ENCODE data around the gene BBC3.

Gene BBC3

DNA sequence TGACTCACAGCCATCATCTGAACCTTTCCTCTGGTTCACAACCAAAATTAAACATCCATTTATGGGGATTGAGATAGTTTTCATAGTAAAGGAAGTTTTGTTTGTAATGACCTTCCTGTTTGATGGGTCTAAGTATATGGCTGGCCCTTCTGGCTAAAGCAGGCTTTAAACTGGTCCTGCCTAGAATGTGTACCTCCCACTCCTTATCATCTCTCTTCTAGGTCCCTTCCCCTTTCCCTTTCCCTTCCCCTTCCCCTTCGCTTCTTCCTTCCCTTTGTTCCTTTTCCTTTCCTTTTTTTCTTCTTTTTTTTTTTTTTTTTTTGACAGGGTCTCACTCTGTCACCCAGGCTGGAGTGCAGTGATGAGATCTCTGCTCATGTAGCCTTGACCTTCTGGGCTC, 35.6 kb downstream of the BBC3 start:
- DNase-seq (ENCODE audit: low read depth in 2 of 2) = no peak

GRCh38 chr19:47190167-47190727, 40.8 kb downstream of the BBC3 start:
- peak; percentile 34 to 54 for DNase-seq (ENCODE audit: low read depth in 2 of 2)

DNA sequence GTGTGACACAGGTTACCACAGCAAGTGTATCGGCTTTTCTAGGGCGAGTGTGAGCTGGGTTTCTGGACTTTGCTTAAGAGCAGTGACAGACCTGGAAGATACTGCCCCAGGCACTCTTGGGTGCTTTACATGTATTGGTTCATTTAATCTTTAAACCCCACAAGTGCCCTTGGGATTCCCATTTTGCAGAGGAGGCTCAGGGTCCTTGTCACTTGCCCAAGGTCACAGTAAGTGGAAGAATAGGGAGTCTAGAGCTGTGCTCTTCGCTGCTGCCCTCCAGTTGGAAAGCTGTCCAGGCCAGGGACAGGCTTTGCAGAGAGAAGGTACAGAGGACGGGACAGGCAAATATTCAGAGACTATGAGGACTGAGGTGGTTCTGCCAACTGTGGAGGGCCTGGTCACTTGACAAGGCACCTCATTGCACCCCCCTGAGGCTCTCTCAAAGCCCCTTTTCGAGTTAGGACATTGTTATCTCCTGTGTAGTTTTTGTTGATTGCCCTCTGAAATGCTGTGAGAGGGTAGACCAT, 42.4 kb downstream of the BBC3 start:
- no peak for DNase-seq (ENCODE audit: low read depth in 2 of 2)

- no peak for DNase-seq (ENCODE audit: low read depth in 2 of 2)
These were observed 43.2 kb downstream of the BBC3 start for GRCh38 chr19:47187797-47188196.

- DNase-seq (ENCODE audit: low read depth in 2 of 2) = no peak
These were observed 43.7 kb downstream of the BBC3 start for GRCh38 chr19:47187335-47187655.

GRCh38 chr19:47186446-47187334, 44.3 kb downstream of the BBC3 start:
- peak; percentile 67 to 83 for DNase-seq (ENCODE audit: low read depth in 2 of 2)

- no peak for DNase-seq (ENCODE audit: low read depth in 2 of 2)
These were observed 47.4 kb downstream of the BBC3 start for GRCh38 chr19:47183601-47184000.

DNA sequence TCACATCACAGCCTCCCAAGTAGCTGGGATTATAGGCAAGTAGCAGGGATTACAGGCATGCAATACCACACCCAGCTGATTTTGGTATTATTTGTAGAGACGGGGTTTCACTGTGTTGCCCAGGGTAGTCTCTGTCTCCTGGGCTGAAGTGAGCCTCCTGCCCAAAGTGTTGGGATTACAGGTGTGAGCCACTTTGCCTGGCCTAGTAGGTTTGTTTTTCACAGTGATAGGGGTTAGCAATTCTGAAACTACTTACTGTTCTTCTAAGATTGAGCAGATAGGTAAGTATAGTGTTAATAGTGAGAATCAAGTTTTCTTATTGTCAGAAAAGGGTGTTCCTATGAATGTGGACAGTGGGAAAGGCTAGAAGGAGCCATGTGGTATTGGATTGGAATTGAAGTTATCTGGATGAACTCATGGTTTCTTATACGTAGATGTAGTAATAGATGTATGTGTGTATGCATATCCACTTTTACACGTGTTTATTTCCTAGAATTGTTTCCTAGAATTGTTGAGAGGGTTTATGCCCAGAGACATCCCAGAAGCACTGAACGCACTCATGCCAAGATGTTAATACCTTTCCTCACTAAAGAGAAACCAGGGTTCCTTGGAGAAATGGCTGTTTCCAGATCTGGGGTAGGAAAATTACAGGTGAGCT, 51.2 kb downstream of the BBC3 start:
- no peak for DNase-seq (ENCODE audit: low read depth in 2 of 2)

- peak in 1 of 2 donors; percentile 22 for DNase-seq (ENCODE audit: low read depth in 2 of 2)
These were observed 54.3 kb downstream of the BBC3 start for GRCh38 chr19:47176627-47177090.

GRCh38 chr19:47176071-47176626, 54.9 kb downstream of the BBC3 start:
- no peak for DNase-seq (ENCODE audit: low read depth in 2 of 2)

DNA sequence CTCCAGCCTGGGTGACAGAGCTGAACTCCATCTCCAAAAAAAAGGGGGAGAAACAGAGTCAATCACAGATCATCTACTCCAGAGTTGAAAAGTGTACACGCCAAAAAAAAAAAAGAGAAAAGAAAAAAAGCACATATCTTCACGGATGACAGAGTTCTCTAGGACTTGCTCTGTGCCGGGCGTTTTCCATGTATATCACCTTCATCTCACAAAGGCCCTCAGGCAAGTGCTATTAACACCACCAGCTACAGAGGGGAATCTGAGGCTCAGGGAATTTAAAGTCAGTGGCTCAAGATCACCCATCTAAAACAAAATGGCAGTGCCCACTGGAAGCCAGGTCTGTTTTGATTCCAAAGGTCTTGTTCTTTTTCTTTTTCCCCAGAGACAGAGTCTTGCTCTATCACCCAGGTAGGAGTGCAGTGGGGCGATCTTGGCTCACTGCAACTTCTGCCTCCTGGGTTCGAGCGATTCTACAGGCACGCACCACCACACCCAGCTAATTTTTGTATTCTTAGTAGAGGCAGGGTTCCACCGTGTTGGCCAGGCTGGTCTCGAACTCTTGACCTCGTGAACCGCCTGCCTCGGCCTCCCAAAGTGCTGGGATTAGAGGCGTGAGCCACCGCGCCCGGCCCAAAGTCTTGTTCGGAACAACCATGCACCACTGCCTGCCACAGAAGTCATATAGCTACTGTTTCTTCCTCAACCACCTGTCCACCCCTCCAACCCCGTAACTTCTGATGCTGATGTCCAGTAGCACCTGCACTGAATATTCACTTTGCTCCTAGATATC, 58.1 kb downstream of the BBC3 start:
- DNase-seq (ENCODE audit: low read depth in 2 of 2) = no peak

Measured in stimulated activated CD4-positive, alpha-beta T cell treated with anti-CD3 and anti-CD28 coated beads, Interleukin-4, amount 100 ng/mL, for 48 hours (primary cell).